HL-60 (cell line): ENCODE data around the gene ACER1.

Experiments
- GABPA ChIP-seq: IDR thresholded peaks from 2 replicates; pipeline ENCODE4 v1.6.1; 2012; ENCODE audit warnings: low read depth
- TF ChIP-seq, protein P1 (sequence below): IDR thresholded peaks from one replicate; pipeline ENCODE4 v1.5.1; 2011; ENCODE audit warnings: low read length, control low read depth, inconsistent platforms; ENCODE audit not compliant: insufficient read depth

GRCh38 chr19:6373096-6373812 is 39.8 kb upstream of the ACER1 start:
- TF ChIP-seq, protein P1, sequence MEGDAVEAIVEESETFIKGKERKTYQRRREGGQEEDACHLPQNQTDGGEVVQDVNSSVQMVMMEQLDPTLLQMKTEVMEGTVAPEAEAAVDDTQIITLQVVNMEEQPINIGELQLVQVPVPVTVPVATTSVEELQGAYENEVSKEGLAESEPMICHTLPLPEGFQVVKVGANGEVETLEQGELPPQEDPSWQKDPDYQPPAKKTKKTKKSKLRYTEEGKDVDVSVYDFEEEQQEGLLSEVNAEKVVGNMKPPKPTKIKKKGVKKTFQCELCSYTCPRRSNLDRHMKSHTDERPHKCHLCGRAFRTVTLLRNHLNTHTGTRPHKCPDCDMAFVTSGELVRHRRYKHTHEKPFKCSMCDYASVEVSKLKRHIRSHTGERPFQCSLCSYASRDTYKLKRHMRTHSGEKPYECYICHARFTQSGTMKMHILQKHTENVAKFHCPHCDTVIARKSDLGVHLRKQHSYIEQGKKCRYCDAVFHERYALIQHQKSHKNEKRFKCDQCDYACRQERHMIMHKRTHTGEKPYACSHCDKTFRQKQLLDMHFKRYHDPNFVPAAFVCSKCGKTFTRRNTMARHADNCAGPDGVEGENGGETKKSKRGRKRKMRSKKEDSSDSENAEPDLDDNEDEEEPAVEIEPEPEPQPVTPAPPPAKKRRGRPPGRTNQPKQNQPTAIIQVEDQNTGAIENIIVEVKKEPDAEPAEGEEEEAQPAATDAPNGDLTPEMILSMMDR, result no peak
- TF ChIP-seq GABPA, result no peak
